Dedifferentiated amniotic fluid mesenchymal stem cell (primary cell): ENCODE results near the gene TRIM54.
"Not testable (repeated sequence)": the region's sequence is repeated elsewhere in the genome, so short reads cannot be mapped to it uniquely, and the experiment has no call there.

Experiments
- DNase-seq: peaks from one replicate; pipeline ENCODE4 v3.0.0-alpha.2; 2016; ENCODE audit errors: extremely low spot score

TRIM54 gene

GRCh38 chr2:27313882-27314645, 31.8 kb downstream of the TRIM54 start:
- DNase-seq: no peak

GRCh38 chr2:27314709-27315108, 32.5 kb downstream of the TRIM54 start:
- no peak for DNase-seq

- no peak for DNase-seq
These were observed 32.9 kb downstream of the TRIM54 start for GRCh38 chr2:27315122-27315521.

GRCh38 chr2:27316655-27317412, 34.6 kb downstream of the TRIM54 start:
- DNase-seq: no peak

- not testable (repeated sequence) for DNase-seq
These were observed 37.6 kb downstream of the TRIM54 start for GRCh38 chr2:27319839-27320238.

- peak; percentile 76 for DNase-seq
These were observed 38.8 kb downstream of the TRIM54 start for GRCh38 chr2:27320958-27321543.

GRCh38 chr2:27322301-27322765, 40.1 kb downstream of the TRIM54 start:
- DNase-seq: no peak

GRCh38 chr2:27322766-27323595, 40.8 kb downstream of the TRIM54 start, which contains the start of gene MPV17:
Gene MPV17 (minus strand): TSS chr2:27323097. CDS start chr2:27322517, 580 bp downstream.
- DNase-seq: peak; percentile 88

GRCh38 chr2:27323596-27324285, 41.5 kb downstream of the TRIM54 start:
- no peak for DNase-seq

GRCh38 chr2:27324720-27325119, 42.5 kb downstream of the TRIM54 start:
- no peak for DNase-seq

GRCh38 chr2:27335311-27335710, 53.1 kb downstream of the TRIM54 start:
- DNase-seq: no peak

GRCh38 chr2:27336173-27336572, 53.9 kb downstream of the TRIM54 start:
- no peak for DNase-seq

- no peak for DNase-seq
These were observed 65.4 kb downstream of the TRIM54 start for GRCh38 chr2:27347641-27348040.

- DNase-seq: no peak
These were observed 68.0 kb downstream of the TRIM54 start for GRCh38 chr2:27350106-27350693.

GRCh38 chr2:27351802-27352598, 69.8 kb downstream of the TRIM54 start:
- no peak for DNase-seq

GRCh38 chr2:27353386-27353761, 71.1 kb downstream of the TRIM54 start:
- not testable (repeated sequence) for DNase-seq

- no peak for DNase-seq
These were observed 71.8 kb downstream of the TRIM54 start for GRCh38 chr2:27353762-27354596.

- DNase-seq: no peak
These were observed 72.3 kb downstream of the TRIM54 start for GRCh38 chr2:27354597-27354927.

- DNase-seq: peak; percentile 28
These were observed 73.8 kb downstream of the TRIM54 start for GRCh38 chr2:27356056-27356381.
